K562 (cell line): ENCODE results near the gene SELENOI. TPM values are rescaled to one million over a fixed set of nuclear protein-coding genes. Genes with fewer than 3 reads are reported as not detected.

ENCODE experiments used
- ATAC-seq: fragments of 200-7000 bp; cut with Tn5 transposase; 3 replicates; pipeline ENCODE4 v1.9.1; 2020; ENCODE audit warnings: moderate library complexity
- BruUV-seq: library from RNA; stranded (reverse); fragments of 400-500 nt; replicated peaks from 2 replicates; lab custom pipeline; 2021; lab: Mats Ljungman, UMichigan
- CTCF ChIA-PET: fragments of 300-600 bp; formaldehyde crosslinking; extraction: SDS; loops from one replicate; lab custom pipeline; 2021; ENCODE audit warnings: low intra/inter-chr PET ratio; lab: Yijun Ruan, JAX
- POLR2A ChIA-PET: fragments of 300-600, 350-650 bp; sonication (Branson Sonifier 250); formaldehyde crosslinking; extraction: SDS; loops from one replicate; lab custom pipeline; 2021; ENCODE audit warnings: antibody characterized with exemption, inconsistent platforms; lab: Yijun Ruan, JAX
- DNase-seq, 4 experiments: peaks; one replicate each; pipeline versions ENCODE4 v3.0.0 to v3.0.0-alpha.2; 2011 to 2018; ENCODE audit warnings: low spot score in 3 of 4, mixed read lengths in 3 of 4; ENCODE audit errors: extremely low read depth in 1 of 4
- FAIRE-seq: peaks from 2 replicates; lab custom pipeline; 2011; peaks lifted over from hg19 to GRCh38; lab: Jason Lieb, UNC
- H2AFZ ChIP-seq: 2 replicates; pipeline ENCODE4 v1.6.0; 2011; ENCODE audit warnings: low read depth, low read length, control low read depth, inconsistent platforms
- H3K27ac ChIP-seq: fragments of 200-600 bp; 3 replicates; pipeline ENCODE4 v1.8.0; 2011; ENCODE audit warnings: low read depth, mild to moderate bottlenecking, control low read depth, inconsistent platforms, low read length, moderate library complexity, mixed read lengths; ENCODE audit errors: extremely low read depth
- H3K27me3 ChIP-seq, 2 experiments: fragments of 300-600 bp in 1 of 2; 2 replicates in 1 of 2; 3 replicates in 1 of 2; pipeline versions ENCODE4 v1.6.0 to v1.8.0; 2011; ENCODE audit warnings: inconsistent platforms in 2 of 2, low read length in 2 of 2, mild to moderate bottlenecking in 1 of 2, mixed read lengths in 1 of 2, moderate library complexity in 1 of 2; ENCODE audit not compliant: control insufficient read depth in 2 of 2, insufficient read depth in 2 of 2
- H3K36me3 ChIP-seq: fragments of 300-600 bp; 3 replicates; pipeline ENCODE4 v1.8.0; 2011; ENCODE audit warnings: mild to moderate bottlenecking, low read length, inconsistent platforms; ENCODE audit not compliant: control insufficient read depth, insufficient read depth
- H3K4me1 ChIP-seq, 2 experiments: fragments of 200-600 bp in 1 of 2; replicated peaks in 1 of 2; 2 replicates in 1 of 2; 3 replicates in 1 of 2; pipeline versions ENCODE4 v1.5.1 to v1.8.0; 2011; ENCODE audit warnings: inconsistent platforms in 2 of 2, low read length in 2 of 2, mild to moderate bottlenecking in 1 of 2, mixed read lengths in 1 of 2, moderate library complexity in 1 of 2; ENCODE audit not compliant: control insufficient read depth in 2 of 2, insufficient read depth in 2 of 2
- H3K4me2 ChIP-seq: 2 replicates; pipeline ENCODE4 v1.6.1; 2011; ENCODE audit warnings: low read length, control low read depth, inconsistent platforms, mixed read lengths; ENCODE audit not compliant: insufficient read depth
- H3K4me3 ChIP-seq: fragments of 200-600 bp; sonication (generic), shearing (Covaris generic); 2 replicates; pipeline ENCODE4 v1.5.1; 2016; ENCODE audit warnings: control low read depth, inconsistent platforms
- H3K79me2 ChIP-seq: fragments of 200-600 bp; 3 replicates; pipeline ENCODE4 v1.8.0; 2011; ENCODE audit warnings: low read length, inconsistent platforms; ENCODE audit not compliant: control insufficient read depth, insufficient read depth
- H3K9ac ChIP-seq, 2 experiments: 2 replicates each; pipeline versions ENCODE4 v1.6.0 to v1.6.1; 2011; ENCODE audit warnings: low read depth in 2 of 2, low read length in 2 of 2, control low read depth in 1 of 2, inconsistent platforms in 1 of 2, mild to moderate bottlenecking in 1 of 2, mixed read lengths in 1 of 2; ENCODE audit not compliant: insufficient read depth in 1 of 2
- H3K9me1 ChIP-seq: one replicate; pipeline ENCODE4 v1.6.0; 2011; ENCODE audit warnings: inconsistent platforms, mild to moderate bottlenecking, low read length, moderate library complexity; ENCODE audit not compliant: control insufficient read depth, insufficient read depth
- H3K9me3 ChIP-seq: replicated peaks from 2 replicates; pipeline ENCODE4 v1.5.1; 2011; ENCODE audit warnings: low read depth, low read length, inconsistent platforms; ENCODE audit not compliant: control insufficient read depth, insufficient read depth
- H4K20me1 ChIP-seq: replicated peaks from 2 replicates; pipeline ENCODE4 v1.6.1; 2011; ENCODE audit warnings: low read length, inconsistent platforms, mixed read lengths; ENCODE audit not compliant: control insufficient read depth, insufficient read depth
- ARID1B ChIP-seq: fragments of 450-650 bp; IDR thresholded peaks from 2 replicates; pipeline ENCODE4 v1.6.1; 2016; ENCODE audit warnings: antibody characterized with exemption, mild to moderate bottlenecking, inconsistent platforms
- CC2D1A ChIP-seq: fragments of 450-650 bp; IDR thresholded peaks from 2 replicates; pipeline ENCODE4 v1.6.1; 2017; ENCODE audit warnings: mild to moderate bottlenecking
- KLF6 ChIP-seq: fragments of 250-450 bp; sonication (Bioruptor Pico); IDR thresholded peaks from 2 replicates; pipeline ENCODE4 v1.4.0; 2020; ENCODE audit warnings: mild to moderate bottlenecking, moderate library complexity, borderline replicate concordance
- NFIC ChIP-seq: fragments of 450-650 bp; IDR thresholded peaks from 2 replicates; pipeline ENCODE4 v1.6.1; 2017; ENCODE audit warnings: mild to moderate bottlenecking, inconsistent platforms
- NR4A1 ChIP-seq, 2 experiments: fragments of 250-450 bp in 1 of 2; fragments of 450-650 bp in 1 of 2; sonication (Bioruptor Pico) in 1 of 2; IDR thresholded peaks; 2 replicates each; pipeline versions ENCODE4 v1.4.0 to v1.6.1; 2016 to 2020; ENCODE audit warnings: mild to moderate bottlenecking in 2 of 2, missing compliant biosample characterization in 1 of 2, missing genetic modification characterization in 1 of 2, moderate library complexity in 1 of 2
- TCF7 ChIP-seq: sonication (generic); IDR thresholded peaks from 2 replicates; pipeline ENCODE4 v1.6.1; 2016; ENCODE audit warnings: antibody characterized with exemption, borderline replicate concordance
- WGBS: fragments of 100-300 bp; shearing (Covaris generic); methylation state at CpG from one replicate; pipeline ENCODE4 v1.1.6; 2016; ENCODE audit warnings: low coverage, mixed read lengths; ENCODE audit not compliant: insufficient coverage; ENCODE audit errors: missing lambda C conversion rate; 5-methylcytosine and 5-hydroxymethylcytosine counted together
- in situ Hi-C: fragments of 300-500 bp; cut with MboI; formaldehyde crosslinking; loops from 4 replicates; pipeline ENCODE4 v1.15.0; 2018; ENCODE audit warnings: inconsistent platforms, mixed read lengths
- intact Hi-C: fragments of 100-400 bp; cut with micrococcal nuclease; formaldehyde crosslinking; loops from 2 replicates; pipeline ENCODE4 v1.14.2; 2022
- polyA plus RNA-seq, 8 experiments: library from polyadenylated mRNA; depleted of rRNA in 4 of 8; stranded (reverse) in 5 of 8; unstranded in 3 of 8; fragments of >200 nt; fragmentation: Nextera tagmentation in 2 of 8; fragmentation: Illumina TruSeq in 1 of 8; extraction: Ambion mirVana in 2 of 8; extraction: Trizol in 1 of 8; gene quantifications; 2 replicates each; pipeline versions ENCODE4 v1.2.1 to v1.2.3, GENCODE V29; 2011 to 2014; ENCODE audit warnings: inconsistent platforms in 1 of 8, missing spikeins in 1 of 8
- total RNA-seq, 7 experiments: library from RNA; depleted of rRNA in 6 of 7; stranded (reverse); fragments of >200 nt in 6 of 7; fragmentation: Illumina TruSeq in 2 of 7; extraction: Trizol in 2 of 7; gene quantifications; 2 replicates each; pipeline versions ENCODE4 v1.2.1 to v1.2.3, GENCODE V29; 2011 to 2021; ENCODE audit warnings: low replicate concordance in 1 of 7
- TF ChIP-seq, protein P1 (sequence below), 2 experiments: fragments of 450-650 bp; formaldehyde crosslinking in 1 of 2; IDR thresholded peaks; 2 replicates each; pipeline versions ENCODE4 v1.4.0 to v1.6.1; 2014 to 2020; ENCODE audit warnings: mild to moderate bottlenecking in 2 of 2, borderline replicate concordance in 1 of 2, low read depth in 1 of 2
- TF ChIP-seq, protein P2 (sequence below): fragments of 250-450 bp; sonication (Bioruptor Pico); IDR thresholded peaks from 2 replicates; pipeline ENCODE4 v1.4.0; 2020

The SELENOI gene
- total and polyA plus RNA-seq, 9 of the 15 experiments (the other 6 are each of a cell fraction or from before 2014, with no cell fraction given) = 9.6 to 46.9 (median 24.4) TPM

DNA sequence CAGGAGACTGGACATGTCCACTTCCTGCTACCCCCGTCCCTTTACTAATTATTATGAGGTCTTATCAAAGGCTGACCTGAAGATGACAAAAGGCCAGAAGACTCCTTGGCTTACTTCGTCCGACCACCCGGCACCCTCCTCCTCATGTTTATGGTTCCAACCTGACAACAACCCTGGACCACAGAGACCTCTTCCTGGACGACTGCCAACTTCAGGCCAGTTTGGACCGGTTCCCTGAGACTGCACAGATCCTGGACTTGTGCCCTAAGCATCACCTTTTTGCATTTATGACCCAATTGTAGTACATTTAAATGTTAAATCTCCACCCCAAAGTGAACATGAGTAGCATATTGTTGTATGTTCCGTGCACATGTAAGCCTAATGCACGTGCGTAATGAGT is 61.6 kb downstream of the SELENOI start:
- FAIRE-seq = no peak
- ChIA-PET CTCF (no interaction called here), POLR2A (interaction anchor here (0.6 to 2.7 kb wide), 5 partner anchors 9 to 511 kb away, joined by 3 to 9 read pairs (median 4); no protein-coding TSS in a partner anchor)
- Histone ChIP-seq H3K4me2 (peak overlapping the region; percentile 23; the same call in 1 of the 2 replicates), H3K9me3 (no peaks in the 10 kb centered on the region), H3K36me3 (no peaks in the 10 kb centered on the region), H3K79me2 (no peaks in the 10 kb centered on the region), H3K27me3 (no peaks in the 10 kb centered on the region), H4K20me1 (no peaks in the 10 kb centered on the region), H3K27ac (no peak overlapping the region), H3K9me1 (no peaks in the 10 kb centered on the region), H3K4me3 (no peak overlapping the region), H3K4me1 (peaks cover 4 to 18% of the 10 kb centered on the region in 2 experiments; a peak in 4 of 5 replicates), H3K9ac (no peak overlapping the region), H2AFZ (peak overlapping the region; percentile 46)
- BruUV-seq = no TSS peak
- peak in 1 of 4 experiments; percentile 39 for DNase-seq
- in situ Hi-C loops = no loop called here
- ATAC-seq = no peak
- intact Hi-C loops = no loop called here
- 38% methylated on average over 9 of the region's 9 CpGs for WGBS
- no peak for TF ChIP-seq KLF6
- TF ChIP-seq NR4A1 (CRISPR knock-in tag; IDR thresholded peaks at IDR 0.05) = no peak
- no peak for TF ChIP-seq NR4A1 (tag; IDR thresholded peaks at IDR 0.05)
- TF ChIP-seq, protein P1, sequence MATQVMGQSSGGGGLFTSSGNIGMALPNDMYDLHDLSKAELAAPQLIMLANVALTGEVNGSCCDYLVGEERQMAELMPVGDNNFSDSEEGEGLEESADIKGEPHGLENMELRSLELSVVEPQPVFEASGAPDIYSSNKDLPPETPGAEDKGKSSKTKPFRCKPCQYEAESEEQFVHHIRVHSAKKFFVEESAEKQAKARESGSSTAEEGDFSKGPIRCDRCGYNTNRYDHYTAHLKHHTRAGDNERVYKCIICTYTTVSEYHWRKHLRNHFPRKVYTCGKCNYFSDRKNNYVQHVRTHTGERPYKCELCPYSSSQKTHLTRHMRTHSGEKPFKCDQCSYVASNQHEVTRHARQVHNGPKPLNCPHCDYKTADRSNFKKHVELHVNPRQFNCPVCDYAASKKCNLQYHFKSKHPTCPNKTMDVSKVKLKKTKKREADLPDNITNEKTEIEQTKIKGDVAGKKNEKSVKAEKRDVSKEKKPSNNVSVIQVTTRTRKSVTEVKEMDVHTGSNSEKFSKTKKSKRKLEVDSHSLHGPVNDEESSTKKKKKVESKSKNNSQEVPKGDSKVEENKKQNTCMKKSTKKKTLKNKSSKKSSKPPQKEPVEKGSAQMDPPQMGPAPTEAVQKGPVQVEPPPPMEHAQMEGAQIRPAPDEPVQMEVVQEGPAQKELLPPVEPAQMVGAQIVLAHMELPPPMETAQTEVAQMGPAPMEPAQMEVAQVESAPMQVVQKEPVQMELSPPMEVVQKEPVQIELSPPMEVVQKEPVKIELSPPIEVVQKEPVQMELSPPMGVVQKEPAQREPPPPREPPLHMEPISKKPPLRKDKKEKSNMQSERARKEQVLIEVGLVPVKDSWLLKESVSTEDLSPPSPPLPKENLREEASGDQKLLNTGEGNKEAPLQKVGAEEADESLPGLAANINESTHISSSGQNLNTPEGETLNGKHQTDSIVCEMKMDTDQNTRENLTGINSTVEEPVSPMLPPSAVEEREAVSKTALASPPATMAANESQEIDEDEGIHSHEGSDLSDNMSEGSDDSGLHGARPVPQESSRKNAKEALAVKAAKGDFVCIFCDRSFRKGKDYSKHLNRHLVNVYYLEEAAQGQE (IDR thresholded peaks at IDR 0.05; ENCODE audit: borderline replicate concordance) = peak; percentile 96
- TF ChIP-seq, protein P1 (CRISPR knock-in tag; IDR thresholded peaks at IDR 0.05; ENCODE audit: low read depth) = no peak
- no peak for TF ChIP-seq TCF7
- no peak for TF ChIP-seq ARID1B
- TF ChIP-seq, protein P2, sequence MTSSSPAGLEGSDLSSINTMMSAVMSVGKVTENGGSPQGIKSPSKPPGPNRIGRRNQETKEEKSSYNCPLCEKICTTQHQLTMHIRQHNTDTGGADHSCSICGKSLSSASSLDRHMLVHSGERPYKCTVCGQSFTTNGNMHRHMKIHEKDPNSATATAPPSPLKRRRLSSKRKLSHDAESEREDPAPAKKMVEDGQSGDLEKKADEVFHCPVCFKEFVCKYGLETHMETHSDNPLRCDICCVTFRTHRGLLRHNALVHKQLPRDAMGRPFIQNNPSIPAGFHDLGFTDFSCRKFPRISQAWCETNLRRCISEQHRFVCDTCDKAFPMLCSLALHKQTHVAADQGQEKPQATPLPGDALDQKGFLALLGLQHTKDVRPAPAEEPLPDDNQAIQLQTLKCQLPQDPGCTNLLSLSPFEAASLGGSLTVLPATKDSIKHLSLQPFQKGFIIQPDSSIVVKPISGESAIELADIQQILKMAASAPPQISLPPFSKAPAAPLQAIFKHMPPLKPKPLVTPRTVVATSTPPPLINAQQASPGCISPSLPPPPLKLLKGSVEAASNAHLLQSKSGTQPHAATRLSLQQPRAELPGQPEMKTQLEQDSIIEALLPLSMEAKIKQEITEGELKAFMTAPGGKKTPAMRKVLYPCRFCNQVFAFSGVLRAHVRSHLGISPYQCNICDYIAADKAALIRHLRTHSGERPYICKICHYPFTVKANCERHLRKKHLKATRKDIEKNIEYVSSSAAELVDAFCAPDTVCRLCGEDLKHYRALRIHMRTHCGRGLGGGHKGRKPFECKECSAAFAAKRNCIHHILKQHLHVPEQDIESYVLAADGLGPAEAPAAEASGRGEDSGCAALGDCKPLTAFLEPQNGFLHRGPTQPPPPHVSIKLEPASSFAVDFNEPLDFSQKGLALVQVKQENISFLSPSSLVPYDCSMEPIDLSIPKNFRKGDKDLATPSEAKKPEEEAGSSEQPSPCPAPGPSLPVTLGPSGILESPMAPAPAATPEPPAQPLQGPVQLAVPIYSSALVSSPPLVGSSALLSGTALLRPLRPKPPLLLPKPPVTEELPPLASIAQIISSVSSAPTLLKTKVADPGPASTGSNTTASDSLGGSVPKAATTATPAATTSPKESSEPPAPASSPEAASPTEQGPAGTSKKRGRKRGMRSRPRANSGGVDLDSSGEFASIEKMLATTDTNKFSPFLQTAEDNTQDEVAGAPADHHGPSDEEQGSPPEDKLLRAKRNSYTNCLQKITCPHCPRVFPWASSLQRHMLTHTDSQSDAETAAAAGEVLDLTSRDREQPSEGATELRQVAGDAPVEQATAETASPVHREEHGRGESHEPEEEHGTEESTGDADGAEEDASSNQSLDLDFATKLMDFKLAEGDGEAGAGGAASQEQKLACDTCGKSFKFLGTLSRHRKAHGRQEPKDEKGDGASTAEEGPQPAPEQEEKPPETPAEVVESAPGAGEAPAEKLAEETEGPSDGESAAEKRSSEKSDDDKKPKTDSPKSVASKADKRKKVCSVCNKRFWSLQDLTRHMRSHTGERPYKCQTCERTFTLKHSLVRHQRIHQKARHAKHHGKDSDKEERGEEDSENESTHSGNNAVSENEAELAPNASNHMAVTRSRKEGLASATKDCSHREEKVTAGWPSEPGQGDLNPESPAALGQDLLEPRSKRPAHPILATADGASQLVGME (CRISPR knock-in tag) = no peak
- no peak for TF ChIP-seq CC2D1A
- peak; percentile 95 for TF ChIP-seq NFIC
